Measurements from ENCODE around the gene RIPPLY1. TPM values are rescaled to one million over a fixed set of nuclear protein-coding genes. Genes with fewer than 3 reads are reported as not detected.

The RIPPLY1 gene
- total RNA-seq: not detected
- long read RNA-seq: 0 reads

DNA sequence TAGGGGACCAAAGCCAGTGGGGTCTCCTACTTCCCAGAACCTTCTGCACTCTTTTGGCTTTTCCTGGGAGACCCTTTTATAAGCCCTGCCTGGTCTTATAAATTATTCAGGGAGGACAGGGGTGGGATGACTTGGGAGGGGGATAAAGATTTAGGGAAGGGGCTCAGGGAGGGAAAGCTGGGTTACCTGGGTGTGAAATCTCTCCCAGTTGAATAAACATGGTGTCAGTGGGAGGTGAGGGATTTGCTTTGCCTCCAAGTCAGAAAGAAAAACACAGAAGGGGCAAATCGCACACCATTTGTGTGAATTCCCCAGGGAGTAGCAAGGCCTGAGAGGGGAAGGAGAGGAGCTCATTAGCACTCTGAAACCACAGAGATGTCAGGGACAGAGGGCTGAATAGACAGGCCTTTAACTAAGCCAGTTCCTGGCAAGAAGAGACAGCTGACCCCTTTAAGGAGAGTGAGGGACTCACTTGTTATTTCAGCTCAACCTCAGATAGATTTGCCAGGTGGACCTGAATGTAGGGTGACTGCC, at the start of gene RIPPLY1:
RIPPLY1 (minus strand) TSS at position 51 of the 534 bp plus-strand sequence. CDS start 54 bp downstream, outside the sequence.
- DNase-seq (ENCODE audit: low spot score): no peak

DNA sequence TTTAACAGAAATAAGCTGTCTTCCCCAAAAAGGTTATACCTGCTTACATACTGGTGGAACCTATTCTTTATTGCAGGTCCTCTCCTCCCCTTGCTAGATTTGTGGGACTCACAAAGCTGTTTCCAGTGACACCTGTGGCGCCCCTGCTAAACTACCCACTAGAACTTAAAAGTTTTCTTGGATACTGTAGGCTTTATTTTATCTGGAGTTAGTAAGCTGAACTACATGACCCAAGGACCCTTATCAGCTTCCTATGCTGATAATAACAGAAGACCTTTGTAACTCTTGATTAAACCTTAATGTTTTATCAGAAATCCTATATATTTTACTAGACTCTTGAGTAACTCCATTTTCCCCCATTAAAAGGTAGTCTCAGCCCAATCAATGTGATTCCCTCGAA, 49.4 kb upstream of the RIPPLY1 start:
- DNase-seq (ENCODE audit: low spot score): no peak

- no peak for DNase-seq (ENCODE audit: low spot score)
Observed at GRCh38 chrX:106952089-106952488, 48.9 kb upstream of the RIPPLY1 start.

- no peak for DNase-seq (ENCODE audit: low spot score)
Observed at GRCh38 chrX:106951230-106951629, 48.1 kb upstream of the RIPPLY1 start.

GRCh38 chrX:106950381-106950780, 47.2 kb upstream of the RIPPLY1 start:
- DNase-seq (ENCODE audit: low spot score): no peak

GRCh38 chrX:106949366-106949765, 46.2 kb upstream of the RIPPLY1 start:
- DNase-seq (ENCODE audit: low spot score): no peak

- DNase-seq (ENCODE audit: low spot score): no peak
Observed at GRCh38 chrX:106948641-106949040, 45.5 kb upstream of the RIPPLY1 start.

- DNase-seq (ENCODE audit: low spot score): no peak
Observed at GRCh38 chrX:106946464-106946863, 43.3 kb upstream of the RIPPLY1 start.

DNA sequence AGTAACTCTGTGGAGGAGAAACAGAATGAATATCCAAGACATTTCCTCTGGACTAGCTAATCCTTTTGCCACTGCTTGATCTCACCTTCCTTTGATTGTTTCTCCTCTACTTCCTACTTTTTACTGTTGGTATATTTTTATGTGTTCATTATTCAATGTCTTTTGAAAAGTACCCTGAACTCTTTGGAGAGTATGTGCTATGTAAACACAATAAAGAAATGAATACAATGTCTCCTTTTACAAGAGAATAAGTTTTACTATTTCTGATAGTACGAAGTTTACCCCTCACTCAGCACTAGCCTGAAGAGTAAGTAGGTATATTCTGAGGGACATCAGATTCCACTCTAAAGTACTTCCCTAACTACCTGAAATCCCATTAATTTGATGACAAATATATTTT, 36.9 kb upstream of the RIPPLY1 start:
- DNase-seq (ENCODE audit: low spot score): no peak

- no peak for DNase-seq (ENCODE audit: low spot score)
Observed at GRCh38 chrX:106939566-106939965, 36.4 kb upstream of the RIPPLY1 start.

GRCh38 chrX:106936246-106936645, 33.1 kb upstream of the RIPPLY1 start:
- no peak for DNase-seq (ENCODE audit: low spot score)

DNA sequence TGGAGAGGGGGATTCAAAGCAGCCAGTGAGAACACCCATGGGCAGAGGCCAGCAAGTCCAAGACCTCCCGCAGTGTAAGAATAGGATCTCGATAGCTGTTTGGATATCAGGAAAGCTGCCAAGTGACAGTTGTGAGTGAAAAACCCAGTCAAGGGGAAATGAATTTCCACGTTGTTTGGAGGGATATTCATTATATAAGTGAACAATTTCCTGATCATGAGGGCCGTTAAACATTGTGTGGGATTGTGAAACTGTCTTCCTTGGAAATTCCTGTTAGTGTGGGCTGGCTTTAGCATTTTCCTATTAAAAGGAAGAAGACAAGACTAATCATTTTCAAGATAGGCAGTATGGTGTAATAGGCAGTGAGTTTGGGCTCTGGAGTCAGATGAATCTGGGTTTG, 32.0 kb upstream of the RIPPLY1 start:
- no peak for DNase-seq (ENCODE audit: low spot score)

DNA sequence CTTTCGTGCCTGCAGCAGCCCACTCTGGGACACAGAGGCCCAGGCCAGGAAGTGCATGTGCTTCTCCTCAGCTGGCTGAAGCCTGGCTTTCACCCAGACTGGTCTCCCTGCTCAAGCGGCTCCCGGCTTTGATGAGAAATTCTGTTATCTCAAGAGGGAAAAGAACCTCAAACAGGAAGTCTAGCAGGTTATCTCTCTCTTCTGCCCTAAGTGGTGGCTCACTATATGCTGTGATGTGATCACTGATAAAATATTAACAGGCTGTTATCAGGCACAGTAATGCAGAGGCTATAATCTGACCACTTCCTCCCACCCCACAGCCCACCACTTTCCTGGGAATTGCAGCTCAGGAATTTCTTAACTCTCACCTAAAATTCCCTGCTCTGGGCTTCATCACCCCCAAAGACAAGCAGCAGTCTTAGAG, 30.4 kb upstream of the RIPPLY1 start:
- DNase-seq (ENCODE audit: low spot score): no peak

DNA sequence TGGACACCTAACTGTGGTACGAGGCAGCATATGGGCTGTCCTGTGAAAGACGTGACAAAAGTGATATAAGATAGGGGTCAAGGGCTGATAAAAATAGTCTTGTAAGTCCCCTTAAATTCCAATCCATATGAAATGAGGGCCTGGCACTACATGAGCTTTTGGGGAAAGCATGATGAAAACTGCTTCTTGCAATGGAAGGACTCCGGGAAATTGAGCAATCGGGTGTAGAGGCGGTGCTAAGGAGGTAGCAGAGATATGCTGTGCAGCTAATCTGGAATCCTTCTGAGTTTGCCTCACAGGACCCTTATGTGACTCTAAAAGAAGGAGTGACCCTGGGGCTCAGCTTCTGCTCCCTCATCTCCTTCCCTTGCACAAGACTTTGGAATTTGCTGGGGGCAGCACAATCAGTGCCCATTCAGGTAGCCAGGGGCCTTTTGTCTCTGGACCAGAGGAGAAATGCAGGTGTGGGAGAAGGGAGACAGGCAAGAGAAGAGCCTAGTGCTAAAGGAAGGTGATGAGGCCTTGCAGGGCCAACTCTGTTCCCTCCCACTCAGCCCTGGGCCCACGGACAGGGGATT, 29.9 kb upstream of the RIPPLY1 start:
- no peak for DNase-seq (ENCODE audit: low spot score)

DNA sequence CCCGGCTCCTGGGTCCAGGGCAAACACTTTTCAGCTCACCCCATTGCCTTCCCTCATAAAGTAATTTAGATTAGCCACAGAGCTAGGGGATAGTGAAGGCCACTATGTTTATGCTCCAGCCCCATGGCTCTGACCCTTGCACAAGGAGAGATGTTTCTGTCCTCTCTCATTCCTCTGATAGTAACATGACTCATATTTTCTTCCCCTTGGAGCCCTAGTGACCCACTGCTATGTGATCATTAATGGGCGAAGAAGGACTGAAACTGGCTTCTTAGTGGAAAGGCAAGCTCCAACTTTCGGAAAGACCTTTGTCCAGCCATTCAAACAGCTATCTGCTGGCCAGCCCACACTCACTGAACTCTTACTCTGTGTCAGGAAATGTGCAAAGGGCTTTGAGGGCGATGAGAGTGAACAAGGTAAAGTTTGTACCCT, 29.4 kb upstream of the RIPPLY1 start:
- DNase-seq (ENCODE audit: low spot score): no peak

- no peak for DNase-seq (ENCODE audit: low spot score)
Observed at GRCh38 chrX:106931831-106932491, 28.8 kb upstream of the RIPPLY1 start.

- no peak for DNase-seq (ENCODE audit: low spot score)
Observed at GRCh38 chrX:106928227-106928626, 25.1 kb upstream of the RIPPLY1 start.

DNA sequence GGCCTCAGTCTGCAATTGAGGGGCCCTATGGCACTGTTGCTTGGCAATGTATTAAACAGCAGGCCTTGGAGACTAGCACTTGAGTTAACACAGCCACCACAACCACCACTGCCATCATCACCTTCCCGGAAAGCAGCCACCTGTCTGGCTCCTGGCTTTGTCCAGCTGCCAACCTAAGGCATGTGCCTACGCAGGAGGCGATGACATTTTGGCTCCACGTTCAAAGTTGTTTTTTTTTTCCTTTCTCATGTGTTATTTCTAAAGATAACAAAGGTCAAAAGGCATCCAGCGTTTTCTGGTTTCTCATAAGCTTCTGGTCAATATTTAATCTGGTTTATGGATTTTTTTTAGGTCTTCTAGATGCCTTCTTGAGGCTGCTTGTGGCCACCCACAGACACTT, 24.6 kb upstream of the RIPPLY1 start:
- no peak for DNase-seq (ENCODE audit: low spot score)

DNA sequence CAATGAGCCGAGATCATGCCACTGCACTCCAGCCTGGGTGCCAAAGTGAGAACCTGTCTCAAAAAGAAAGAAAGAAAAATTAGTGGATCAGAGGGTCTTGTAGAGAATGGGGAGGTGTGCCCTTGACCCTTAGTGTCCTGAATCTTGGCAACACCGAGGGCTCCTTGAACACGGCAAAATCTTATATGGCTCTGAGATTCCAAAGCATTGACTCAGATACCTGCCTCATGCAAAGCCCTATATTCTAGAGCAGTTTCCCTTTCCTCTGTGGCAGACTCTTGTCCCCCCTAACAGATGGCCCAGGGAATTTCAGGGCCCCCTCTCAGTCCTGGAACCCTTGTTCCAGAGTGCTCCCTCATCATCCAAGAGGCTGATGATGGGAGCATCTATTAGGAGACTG, 23.9 kb upstream of the RIPPLY1 start:
- no peak for DNase-seq (ENCODE audit: low spot score)

- DNase-seq (ENCODE audit: low spot score): no peak
Observed at GRCh38 chrX:106921637-106922036, 18.5 kb upstream of the RIPPLY1 start.

GRCh38 chrX:106919932-106920452, 16.9 kb upstream of the RIPPLY1 start, which contains the start of gene CLDN2:
CLDN2 (plus strand) TSS chrX:106920402; CDS start chrX:106928229, 7,827 bp downstream.
- no peak for DNase-seq (ENCODE audit: low spot score)

DNA sequence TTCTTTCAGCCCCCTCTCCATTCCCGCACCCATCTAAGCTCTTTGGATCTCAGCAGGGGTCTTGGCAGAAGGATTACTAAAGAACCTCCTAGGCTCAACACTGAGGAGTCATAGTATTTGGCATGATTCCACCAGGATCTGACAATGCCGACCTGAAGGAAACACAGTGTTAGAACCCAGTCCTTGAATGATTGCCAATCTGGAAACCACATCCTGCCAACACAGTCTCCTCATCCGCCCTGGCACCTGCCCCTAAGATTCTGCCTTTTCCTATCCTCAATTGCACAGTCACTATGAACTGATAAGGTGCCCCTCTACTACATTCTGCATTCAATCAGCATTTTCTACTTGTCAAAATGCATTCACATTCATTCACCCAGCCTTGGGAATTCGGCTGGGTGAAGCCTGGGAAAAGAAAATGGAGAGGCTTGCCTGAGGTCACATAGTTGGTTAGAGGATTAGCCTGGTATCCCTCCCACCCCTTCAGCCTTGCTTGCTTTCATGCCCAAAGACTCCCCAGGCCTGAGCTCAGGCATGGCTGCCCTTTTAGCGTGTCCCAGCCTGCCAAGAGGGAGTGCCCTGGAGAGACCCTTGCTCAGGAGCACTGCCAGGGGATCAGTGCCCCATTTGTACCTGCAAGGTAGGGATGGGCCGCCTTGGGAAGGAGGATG, 14.8 kb upstream of the RIPPLY1 start:
- DNase-seq (ENCODE audit: low spot score): no peak
